GM18870 (cell line): ENCODE measurements around the gene SAMD1.

Source experiments
- ATAC-seq: cut with Tn5 transposase; IDR thresholded peaks from one replicate; pipeline ENCODE4 v1.9.1; 2021; ENCODE audit warnings: moderate library complexity; ENCODE audit not compliant: unreplicated experiment

SAMD1 gene

DNA sequence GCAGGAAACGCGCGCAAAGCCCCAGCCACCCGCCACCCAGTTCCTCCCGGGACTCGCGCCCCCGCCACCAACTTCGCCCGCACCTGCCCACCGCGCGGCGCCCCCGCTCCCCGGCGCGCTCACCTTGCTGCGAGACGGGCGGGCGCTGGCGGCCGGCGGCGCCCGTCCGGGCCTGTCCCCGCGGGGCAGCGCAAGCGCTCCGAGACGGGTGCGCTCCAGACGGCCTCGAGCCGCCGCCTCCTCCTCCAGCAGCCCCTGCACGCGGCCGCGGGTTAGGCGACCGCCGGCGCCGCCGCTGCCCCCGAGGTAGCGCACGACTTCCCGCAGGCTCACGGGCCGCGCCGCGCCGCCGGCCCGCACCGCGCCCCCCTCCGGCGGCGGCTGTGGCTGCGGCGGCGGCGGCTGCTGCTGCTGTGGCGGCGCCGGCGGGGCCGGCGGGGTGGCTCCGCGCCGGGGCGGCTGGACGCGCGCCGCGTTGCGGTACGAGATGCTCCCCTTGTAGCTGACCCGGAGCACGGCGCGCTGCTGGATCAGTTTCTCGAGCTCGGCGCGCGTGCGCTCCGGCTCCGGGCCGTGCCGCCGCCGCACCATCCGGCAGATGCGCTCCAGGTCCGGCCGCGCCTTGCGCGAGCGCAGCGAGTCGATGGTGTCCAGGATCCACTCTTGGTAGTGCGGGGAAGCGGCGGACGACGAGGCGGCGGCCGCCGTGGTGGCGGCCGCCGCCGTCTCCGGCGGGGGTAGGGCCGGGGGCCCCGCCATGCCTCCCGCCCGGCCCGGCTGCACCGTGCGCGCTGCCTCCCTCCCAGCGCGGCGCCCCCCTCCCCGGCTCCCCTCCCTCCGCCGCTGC is 666 bp downstream of the SAMD1 start:
- no peak for ATAC-seq

- ATAC-seq, result no peak
Measured at GRCh38 chr19:14089412-14089661, 1.2 kb downstream of the SAMD1 start.

DNA sequence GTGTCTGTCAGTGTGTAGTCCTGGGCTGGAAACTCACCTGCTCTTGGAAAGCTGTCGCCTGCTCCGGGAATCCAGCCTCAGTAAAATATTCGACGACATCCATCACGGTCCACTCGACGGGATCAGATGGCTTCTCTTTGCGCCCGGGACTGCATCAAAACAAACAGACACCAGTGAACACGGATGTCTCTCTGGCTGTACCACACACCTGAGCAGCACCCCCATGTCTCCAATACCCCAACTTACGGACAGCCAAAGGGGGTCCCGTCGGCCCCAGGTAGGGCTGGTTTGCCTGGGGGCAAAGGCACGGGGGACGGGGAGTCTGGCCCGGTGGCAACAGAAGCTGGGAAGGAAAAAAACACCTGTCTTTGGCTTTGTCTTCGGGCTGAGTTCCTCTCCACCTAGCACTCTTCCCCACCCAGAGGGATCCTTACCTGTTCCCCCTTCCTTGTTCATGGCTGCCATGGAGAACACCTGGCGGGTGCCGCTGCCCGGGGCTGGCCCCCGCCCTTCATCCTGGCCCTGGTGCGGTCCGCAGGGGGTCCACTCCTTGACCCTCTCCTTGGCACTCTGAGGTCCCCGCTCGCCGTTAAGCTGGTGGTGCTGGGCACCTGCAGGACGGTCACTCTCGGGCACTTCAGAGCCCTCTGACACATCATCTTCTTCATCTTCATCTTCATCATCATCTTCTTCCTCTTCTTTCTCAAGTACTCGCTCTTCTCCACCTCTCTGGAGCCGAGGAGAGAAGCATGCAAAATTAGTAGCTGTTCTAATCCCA is 1.7 kb downstream of the SAMD1 start:
- ATAC-seq, result no peak

DNA sequence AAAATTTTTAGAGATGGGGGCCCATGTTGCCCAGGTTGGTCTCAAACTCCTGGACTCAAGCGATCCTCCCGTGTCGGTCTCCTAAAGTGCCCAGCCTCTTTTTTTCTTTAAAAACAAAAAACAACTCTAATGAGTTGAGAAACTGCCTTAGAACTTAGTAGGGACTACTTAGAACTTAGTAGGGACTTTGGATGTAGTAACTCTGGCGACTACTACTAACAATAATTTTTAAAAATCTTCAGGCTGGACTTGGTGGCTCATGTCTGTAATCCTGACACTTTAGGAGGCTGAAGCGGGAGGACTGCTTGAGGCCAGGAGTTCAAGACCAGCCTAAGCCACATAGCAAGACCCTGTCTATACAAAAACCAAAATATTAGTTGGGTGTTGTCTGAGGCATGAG is 4.5 kb downstream of the SAMD1 start:
- no peak for ATAC-seq

DNA sequence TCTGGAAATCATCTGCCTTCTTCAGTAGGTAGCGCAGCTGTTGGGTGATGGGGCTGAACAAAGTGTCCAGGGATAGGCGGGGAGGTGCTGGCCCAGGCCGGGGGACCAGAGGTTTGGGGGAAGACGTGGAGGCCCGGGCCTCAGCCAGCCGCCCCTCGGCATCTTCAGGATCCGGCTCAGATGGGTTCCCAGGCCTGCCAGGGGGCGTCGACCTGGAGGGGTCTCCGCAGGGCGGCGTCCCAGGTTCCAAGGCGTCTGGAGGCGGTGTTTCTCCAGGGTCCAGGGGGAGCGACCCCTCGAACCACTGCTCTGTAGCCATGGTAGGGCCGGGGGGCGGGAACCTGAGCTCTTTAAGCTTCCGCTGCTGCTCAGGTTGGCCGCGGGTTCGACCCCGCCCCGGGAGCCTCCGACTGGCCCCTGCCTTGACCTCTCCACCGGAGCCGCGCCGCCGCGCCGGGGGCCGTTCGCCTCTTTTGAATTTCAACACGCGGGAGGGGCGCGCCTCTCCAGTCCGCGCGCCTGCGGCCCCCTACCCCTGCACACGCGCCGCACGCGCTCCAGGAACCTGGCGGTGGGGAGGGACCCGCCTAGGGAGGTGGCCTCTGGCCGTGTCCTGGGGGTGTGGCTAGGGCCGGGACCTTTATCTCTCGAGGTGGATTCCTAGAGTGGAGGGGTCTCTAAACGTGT is 5.1 kb downstream of the SAMD1 start, which contains the start of gene C19orf67:
TSS of gene C19orf67 (minus strand) at position 475 of the 687 bp plus-strand sequence. CDS start at position 319, 156 bp downstream.
- no peak for ATAC-seq

DNA sequence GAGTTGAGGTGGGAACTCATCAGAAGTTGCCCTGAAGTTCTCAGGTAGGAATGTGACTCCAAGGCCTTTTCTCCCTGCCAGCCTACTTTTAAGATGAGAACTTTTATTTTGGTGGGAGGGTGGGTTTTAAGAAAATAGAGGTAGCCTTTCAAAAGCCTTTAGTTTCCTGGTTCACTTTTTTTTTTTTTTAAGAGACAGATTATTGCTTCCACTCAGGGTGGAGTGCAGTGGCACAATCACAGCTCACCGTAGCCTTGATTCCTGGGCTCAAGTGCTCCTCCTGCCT is 7.9 kb downstream of the SAMD1 start:
- ATAC-seq, result no peak

DNA sequence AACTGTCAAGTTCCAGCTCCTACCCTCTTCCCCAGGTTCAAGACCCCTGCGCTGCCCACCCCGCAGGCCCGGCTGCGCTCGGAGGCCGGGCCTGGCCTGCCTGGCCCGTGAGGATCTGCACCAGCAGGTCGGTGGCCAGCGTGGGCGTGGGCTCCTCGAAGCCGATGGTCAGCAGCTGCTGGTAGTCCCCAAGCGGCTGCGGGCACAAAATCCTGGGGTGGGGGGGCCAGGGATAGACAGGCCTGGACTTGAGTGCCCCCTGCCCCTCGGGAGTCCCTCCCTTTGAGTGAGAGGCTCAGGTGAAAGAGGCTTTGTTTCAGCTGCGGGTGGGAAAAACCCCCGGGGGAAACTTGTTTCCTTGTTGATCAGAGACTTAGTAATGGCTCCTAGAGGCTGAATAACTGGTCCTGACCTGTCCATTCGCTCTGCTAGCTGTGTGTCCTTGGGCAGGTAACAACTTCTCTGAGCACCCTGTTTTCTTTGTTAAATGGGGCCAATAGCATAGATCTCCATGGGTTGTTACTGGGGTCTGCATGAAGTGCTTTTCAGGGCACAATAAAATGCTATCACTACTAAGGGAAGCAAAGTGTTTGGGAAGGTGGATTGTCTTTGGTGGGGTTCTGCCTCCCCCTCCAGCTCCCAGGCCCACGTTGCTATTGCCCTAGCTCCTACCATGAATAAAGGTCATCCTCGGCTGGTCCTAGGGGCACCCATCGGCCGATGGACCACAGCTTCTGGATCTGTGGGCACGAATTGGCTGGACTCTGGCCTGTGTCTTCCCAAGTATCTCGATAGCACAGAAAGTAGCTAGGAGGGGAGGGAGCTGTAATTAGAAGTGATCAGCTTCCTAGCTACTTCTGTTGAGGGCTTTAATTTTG is 8.5 kb downstream of the SAMD1 start:
- no peak for ATAC-seq

DNA sequence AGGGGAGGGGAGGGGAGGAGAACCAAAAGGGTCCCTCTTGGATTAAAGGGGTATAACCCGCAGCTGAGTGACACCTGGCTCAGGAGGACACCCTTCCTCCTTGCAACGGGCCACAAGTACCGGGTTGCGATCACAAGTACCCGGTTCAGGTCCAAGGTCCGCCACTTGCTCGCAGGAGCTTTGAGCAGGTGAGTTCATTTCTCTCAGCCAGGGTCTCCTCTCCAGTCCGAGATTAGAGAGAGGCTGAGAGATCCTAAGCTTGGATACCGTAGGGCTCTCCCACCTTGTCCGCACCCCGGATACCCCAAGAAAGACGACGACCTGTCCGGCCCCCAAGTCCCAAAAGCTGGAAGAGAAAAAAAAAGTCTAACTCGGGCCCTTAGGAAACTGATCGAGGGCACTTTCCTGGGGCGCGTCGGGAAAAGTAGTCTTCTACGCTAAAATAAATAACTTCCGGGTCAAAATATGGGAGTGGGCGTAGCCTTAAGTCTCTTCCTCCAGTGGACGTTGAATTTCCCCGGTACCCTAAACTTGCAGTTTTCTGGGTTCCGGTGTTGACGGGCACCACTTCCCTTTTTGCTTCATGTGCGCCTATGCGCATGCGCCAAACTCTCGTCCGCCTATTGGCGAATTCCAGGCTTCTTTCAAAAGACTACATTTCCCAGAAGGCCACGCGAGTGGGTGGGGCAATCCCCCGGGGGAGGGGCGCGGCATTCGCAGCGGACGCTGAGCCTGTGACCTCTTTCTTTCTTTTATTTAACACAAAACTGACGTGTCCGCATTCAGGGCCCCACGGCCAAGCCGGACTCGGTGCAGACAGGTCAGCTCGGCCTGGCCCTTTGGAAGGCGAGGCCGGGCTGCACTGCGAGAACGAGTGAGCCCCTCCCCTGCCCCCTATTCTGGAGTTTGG is 9.4 kb downstream of the SAMD1 start:
- peak; percentile 90 for ATAC-seq

DNA sequence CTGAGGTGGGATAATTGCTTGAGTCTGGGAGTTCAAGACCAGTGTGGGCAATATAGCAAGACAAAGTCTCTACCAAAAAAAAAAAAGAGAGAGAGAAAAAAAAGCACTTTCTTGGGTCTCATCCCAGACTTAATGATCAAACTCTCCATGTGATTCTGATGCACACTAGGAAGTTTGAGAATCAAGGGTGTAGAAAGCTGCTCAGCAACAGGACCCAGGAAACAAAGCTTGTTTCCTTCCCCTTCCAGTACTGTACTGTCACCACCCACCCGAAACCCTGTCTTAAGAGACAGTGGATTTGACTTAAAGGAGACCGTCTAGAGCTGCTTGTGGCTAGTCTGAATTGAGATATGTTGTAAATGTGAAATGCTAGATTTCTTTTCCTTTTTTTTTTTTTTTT is 12.1 kb downstream of the SAMD1 start:
- no peak for ATAC-seq

- no peak for ATAC-seq
Measured at GRCh38 chr19:14073925-14074838, 16.4 kb downstream of the SAMD1 start.

GRCh38 chr19:14073261-14073924 is 17.2 kb downstream of the SAMD1 start:
- ATAC-seq, result peak; percentile 44

DNA sequence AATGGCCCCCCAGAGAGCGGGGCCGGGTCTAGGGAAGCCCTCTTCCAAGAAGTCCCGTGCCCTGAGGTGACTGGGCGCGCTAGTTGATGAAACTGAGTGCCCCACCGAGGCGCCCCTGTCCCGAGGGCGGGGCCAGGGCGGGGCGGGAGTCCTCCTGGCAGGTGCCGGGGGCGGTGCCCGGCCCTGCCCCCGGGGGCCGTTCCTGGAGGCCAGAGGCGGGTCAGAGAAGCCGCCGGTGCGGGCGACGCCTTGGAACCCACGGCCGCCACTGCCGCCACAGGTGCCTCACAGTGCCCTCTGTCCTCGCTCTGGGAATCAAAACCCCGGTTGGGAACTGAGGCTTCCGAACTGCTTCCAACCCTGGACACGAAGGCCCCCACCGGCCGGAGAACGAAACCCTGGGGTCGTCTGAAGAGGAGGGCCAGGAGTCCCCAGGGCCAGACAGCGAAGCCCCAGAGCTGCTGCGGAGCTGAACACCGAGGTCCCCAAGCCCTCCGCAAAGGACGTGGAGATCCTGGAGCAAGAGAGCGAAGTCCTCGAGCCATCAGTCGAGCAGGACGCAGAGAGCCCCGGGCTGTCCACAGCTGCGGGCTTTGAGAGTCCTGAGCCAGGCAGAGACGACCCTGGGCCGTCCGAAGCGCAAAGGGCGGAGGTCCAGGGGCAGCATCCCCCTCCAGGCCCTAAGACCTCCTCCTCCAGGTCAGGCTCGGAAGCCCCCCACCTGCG is 17.9 kb downstream of the SAMD1 start, which contains the start of gene MISP3:
TSS of gene MISP3 (plus strand) at position 252 of the 726 bp plus-strand sequence. CDS start 524 bp downstream, outside the sequence.
- no peak for ATAC-seq

- ATAC-seq, result no peak
Measured at GRCh38 chr19:14070268-14071050, 20.1 kb downstream of the SAMD1 start.

DNA sequence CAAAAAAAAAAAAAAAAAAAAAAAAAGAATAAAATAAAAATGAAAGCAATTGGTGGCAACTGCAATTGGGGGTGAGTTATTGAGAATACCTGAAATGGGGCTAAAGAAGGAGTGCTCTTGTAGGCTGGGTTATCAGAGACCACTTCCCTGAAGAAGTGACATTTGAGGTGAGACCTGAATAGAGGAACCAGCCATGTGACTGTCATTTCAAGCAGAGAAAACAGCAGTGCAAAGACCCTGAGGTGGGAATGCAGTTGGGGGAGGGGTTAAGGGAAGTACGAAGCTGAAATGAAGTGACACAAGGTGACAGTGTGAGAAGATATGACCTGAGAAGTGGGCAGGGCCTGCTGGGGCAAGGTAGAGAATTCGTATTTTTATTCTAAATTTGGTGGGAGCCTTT is 24.4 kb downstream of the SAMD1 start:
- ATAC-seq, result no peak

DNA sequence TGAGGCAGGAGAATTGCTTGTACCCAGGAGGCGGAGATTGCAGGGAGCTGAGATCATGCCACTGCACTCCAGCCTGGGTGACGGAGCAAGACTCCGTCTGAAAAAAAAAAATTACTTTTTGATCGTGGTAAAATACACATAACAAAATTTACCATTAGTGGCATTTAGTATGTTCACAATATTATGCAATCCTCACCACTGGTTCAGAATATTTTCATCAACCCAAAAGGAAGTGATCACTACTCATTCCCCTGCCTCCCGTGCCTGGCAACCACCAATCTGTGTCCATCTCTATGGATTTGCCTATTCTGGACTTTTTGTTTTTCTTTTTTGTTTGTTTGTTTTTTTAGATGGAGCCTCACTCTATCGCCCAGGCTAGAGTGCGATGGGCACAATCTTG is 27.4 kb downstream of the SAMD1 start:
- no peak for ATAC-seq

- ATAC-seq, result no peak
Measured at GRCh38 chr19:14062558-14062855, 28.0 kb downstream of the SAMD1 start.
